ENCODE measurements around the gene SLC43A1. TPM values are rescaled to one million over a fixed set of nuclear protein-coding genes. Genes with fewer than 3 reads are reported as not detected.

The SLC43A1 gene
- total and polyA plus RNA-seq, 2 experiments from 2014 or later = 19.6 to 49.7 TPM

DNA sequence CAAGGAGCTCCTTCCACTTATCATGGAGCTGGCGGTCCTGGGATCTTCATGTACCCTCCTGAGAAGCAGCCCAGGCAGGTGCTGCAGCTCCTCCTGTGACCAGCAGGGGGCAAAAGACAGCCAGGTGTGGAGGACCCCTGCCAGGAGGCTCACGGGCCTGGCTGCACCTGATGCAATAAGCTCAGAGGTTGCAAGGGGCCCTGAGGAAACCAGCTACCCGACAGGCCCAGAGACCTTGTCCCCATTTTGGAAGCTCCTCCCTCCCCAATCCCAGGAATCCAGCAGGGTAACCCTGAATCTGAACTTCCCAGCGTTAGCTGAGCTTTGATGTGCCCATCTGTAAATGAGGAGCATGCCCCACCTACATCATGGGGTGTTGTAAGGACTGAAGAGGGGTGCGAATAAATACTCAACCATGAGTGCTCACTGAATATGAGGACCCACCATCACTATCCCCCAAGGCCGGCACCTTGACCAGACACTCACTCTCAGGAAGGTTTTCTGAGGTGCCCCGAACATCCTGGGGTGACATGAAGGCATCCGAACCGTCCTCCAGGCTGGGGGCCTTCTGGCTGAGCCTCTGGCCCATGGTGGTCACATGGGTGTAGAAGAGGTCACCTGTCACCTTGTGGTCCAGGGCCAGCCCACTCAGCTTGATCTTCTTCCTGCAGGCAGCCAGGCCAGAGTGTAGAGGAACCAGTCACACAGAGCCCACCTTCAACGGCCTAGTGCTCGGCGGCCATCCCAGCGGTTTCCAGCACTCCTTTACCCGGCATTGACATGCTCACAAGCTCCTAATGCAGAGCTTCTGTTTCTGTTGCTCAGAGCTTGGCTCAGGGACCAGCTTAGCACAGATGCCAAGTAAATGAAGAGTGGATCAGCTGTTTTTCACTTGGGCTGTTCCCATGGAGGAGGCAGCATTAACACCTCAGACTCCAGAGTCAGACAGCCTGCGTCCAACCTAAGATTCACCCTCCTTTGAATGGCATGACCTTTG lies 21.7 kb downstream of the SLC43A1 start:
- Histone ChIP-seq H4K20me1 (replicated peaks; ENCODE audit: insufficient read depth) (no peaks in the 10 kb centered on the region; the same call in 1 of the 2 replicates), H3K36me3 (ENCODE audit: insufficient read depth) (peaks cover 10% of the 10 kb centered on the region; the same call in 1 of the 2 replicates), H3K9me2 (ENCODE audit: insufficient read depth) (no peaks in the 10 kb centered on the region), H3K27ac (ENCODE audit: low read depth) (peak overlapping the region; percentile 94), H3K27me3 (ENCODE audit: insufficient read depth) (no peaks in the 10 kb centered on the region), H3K79me2 (replicated peaks; ENCODE audit: insufficient read depth) (no peaks in the 10 kb centered on the region; the same call in 1 of the 2 replicates), H3K4me3 (no peak overlapping the region), H3K4me1 (ENCODE audit: insufficient read depth) (no peaks in the 10 kb centered on the region; the same call in 1 of the 2 replicates), H3F3A (replicated peaks; ENCODE audit: low read depth) (peaks cover 11% of the 10 kb centered on the region; the same call in 1 of the 2 replicates), H3K4me2 (no peak overlapping the region), H2AFZ (no peak overlapping the region)
- DNase-seq (ENCODE audit: low spot score) (peak; percentile 97), ATAC-seq (peak; percentile 83)
- H3K27ac Mint-ChIP-seq = peak overlapping the region; percentile 100
- peaks cover 9% of the 10 kb centered on the region for H3K27me3 Mint-ChIP-seq (ENCODE audit: insufficient read depth, low read depth, poor library complexity)
- TF ChIP-seq STAT1 (IDR thresholded peaks at IDR 0.05; ENCODE audit: unreplicated experiment) = no peak
- TF ChIP-seq, protein P1, sequence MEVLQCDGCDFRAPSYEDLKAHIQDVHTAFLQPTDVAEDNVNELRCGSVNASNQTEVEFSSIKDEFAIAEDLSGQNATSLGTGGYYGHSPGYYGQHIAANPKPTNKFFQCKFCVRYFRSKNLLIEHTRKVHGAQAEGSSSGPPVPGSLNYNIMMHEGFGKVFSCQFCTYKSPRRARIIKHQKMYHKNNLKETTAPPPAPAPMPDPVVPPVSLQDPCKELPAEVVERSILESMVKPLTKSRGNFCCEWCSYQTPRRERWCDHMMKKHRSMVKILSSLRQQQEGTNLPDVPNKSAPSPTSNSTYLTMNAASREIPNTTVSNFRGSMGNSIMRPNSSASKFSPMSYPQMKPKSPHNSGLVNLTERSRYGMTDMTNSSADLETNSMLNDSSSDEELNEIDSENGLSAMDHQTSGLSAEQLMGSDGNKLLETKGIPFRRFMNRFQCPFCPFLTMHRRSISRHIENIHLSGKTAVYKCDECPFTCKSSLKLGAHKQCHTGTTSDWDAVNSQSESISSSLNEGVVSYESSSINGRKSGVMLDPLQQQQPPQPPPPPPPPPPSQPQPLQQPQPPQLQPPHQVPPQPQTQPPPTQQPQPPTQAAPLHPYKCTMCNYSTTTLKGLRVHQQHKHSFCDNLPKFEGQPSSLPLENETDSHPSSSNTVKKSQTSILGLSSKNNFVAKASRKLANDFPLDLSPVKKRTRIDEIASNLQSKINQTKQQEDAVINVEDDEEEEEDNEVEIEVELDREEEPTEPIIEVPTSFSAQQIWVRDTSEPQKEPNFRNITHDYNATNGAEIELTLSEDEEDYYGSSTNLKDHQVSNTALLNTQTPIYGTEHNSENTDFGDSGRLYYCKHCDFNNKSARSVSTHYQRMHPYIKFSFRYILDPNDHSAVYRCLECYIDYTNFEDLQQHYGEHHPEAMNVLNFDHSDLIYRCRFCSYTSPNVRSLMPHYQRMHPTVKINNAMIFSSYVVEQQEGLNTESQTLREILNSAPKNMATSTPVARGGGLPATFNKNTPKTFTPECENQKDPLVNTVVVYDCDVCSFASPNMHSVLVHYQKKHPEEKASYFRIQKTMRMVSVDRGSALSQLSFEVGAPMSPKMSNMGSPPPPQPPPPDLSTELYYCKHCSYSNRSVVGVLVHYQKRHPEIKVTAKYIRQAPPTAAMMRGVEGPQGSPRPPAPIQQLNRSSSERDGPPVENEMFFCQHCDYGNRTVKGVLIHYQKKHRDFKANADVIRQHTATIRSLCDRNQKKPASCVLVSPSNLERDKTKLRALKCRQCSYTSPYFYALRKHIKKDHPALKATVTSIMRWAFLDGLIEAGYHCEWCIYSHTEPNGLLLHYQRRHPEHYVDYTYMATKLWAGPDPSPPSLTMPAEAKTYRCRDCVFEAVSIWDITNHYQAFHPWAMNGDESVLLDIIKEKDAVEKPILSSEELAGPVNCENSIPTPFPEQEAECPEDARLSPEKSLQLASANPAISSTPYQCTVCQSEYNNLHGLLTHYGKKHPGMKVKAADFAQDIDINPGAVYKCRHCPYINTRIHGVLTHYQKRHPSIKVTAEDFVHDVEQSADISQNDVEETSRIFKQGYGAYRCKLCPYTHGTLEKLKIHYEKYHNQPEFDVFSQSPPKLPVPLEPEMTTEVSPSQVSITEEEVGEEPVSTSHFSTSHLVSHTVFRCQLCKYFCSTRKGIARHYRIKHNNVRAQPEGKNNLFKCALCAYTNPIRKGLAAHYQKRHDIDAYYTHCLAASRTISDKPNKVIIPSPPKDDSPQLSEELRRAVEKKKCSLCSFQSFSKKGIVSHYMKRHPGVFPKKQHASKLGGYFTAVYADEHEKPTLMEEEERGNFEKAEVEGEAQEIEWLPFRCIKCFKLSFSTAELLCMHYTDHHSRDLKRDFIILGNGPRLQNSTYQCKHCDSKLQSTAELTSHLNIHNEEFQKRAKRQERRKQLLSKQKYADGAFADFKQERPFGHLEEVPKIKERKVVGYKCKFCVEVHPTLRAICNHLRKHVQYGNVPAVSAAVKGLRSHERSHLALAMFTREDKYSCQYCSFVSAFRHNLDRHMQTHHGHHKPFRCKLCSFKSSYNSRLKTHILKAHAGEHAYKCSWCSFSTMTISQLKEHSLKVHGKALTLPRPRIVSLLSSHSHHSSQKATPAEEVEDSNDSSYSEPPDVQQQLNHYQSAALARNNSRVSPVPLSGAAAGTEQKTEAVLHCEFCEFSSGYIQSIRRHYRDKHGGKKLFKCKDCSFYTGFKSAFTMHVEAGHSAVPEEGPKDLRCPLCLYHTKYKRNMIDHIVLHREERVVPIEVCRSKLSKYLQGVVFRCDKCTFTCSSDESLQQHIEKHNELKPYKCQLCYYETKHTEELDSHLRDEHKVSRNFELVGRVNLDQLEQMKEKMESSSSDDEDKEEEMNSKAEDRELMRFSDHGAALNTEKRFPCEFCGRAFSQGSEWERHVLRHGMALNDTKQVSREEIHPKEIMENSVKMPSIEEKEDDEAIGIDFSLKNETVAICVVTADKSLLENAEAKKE (CRISPR knock-in tag; IDR thresholded peaks at IDR 0.05) = peak; percentile 69; the same call in 1 of the 2 replicates
- TF ChIP-seq, protein P2, sequence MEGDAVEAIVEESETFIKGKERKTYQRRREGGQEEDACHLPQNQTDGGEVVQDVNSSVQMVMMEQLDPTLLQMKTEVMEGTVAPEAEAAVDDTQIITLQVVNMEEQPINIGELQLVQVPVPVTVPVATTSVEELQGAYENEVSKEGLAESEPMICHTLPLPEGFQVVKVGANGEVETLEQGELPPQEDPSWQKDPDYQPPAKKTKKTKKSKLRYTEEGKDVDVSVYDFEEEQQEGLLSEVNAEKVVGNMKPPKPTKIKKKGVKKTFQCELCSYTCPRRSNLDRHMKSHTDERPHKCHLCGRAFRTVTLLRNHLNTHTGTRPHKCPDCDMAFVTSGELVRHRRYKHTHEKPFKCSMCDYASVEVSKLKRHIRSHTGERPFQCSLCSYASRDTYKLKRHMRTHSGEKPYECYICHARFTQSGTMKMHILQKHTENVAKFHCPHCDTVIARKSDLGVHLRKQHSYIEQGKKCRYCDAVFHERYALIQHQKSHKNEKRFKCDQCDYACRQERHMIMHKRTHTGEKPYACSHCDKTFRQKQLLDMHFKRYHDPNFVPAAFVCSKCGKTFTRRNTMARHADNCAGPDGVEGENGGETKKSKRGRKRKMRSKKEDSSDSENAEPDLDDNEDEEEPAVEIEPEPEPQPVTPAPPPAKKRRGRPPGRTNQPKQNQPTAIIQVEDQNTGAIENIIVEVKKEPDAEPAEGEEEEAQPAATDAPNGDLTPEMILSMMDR (conservative IDR thresholded peaks at IDR 0.05; ENCODE audit: low read depth in 2 of 2) = peak; percentile 87 to 92
- H3K4me3 Mint-ChIP-seq = no peak overlapping the region
- H3K9me3 Mint-ChIP-seq = no peaks in the 10 kb centered on the region
- peaks cover 48% of the 10 kb centered on the region for H3K4me1 Mint-ChIP-seq
- H3K36me3 Mint-ChIP-seq (ENCODE audit: low read depth) = peaks cover 81% of the 10 kb centered on the region
